Measurements from ENCODE around the gene PHPT1.

PHPT1 gene

DNA sequence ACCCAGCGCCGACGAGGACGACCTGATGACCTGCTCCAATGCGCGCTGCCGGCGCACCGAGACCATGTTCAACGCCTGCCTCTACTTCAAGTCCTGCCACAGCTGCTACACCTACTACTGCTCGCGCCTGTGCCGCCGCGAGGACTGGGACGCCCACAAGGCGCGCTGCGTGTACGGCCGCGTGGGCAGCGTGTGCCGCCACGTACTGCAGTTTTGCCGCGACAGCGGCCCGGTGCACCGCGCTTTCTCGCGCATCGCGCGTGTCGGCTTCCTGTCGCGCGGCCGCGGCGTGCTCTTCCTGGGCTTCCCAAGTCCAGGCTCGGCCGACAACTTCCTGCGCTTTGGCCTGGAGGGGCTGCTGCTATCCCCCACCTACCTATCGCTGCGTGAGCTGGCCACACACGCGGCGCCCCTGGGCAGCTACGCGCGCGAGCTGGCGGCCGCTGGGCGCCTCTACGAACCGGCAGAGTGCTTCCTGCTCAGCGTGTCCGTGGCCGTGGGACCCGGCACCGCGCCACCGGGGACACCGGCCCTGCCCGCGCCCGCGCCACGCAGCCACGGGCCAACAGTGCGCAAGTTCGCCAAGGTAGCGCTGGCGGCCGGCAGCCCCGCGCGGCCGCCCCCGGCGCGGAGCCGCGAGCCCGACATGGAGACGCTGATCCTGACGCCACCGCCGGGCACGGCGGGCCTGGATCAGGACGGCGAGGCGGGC is 2.7 kb upstream of the PHPT1 start:
- TF ChIP-seq POLR2A (IDR thresholded peaks at IDR 0.05; ENCODE audit: low read length) (no peak), GATA1 (IDR thresholded peaks at IDR 0.05; ENCODE audit: low read depth, low read length) (no peak)
- peak; percentile 32 to 42 for DNase-seq

DNA sequence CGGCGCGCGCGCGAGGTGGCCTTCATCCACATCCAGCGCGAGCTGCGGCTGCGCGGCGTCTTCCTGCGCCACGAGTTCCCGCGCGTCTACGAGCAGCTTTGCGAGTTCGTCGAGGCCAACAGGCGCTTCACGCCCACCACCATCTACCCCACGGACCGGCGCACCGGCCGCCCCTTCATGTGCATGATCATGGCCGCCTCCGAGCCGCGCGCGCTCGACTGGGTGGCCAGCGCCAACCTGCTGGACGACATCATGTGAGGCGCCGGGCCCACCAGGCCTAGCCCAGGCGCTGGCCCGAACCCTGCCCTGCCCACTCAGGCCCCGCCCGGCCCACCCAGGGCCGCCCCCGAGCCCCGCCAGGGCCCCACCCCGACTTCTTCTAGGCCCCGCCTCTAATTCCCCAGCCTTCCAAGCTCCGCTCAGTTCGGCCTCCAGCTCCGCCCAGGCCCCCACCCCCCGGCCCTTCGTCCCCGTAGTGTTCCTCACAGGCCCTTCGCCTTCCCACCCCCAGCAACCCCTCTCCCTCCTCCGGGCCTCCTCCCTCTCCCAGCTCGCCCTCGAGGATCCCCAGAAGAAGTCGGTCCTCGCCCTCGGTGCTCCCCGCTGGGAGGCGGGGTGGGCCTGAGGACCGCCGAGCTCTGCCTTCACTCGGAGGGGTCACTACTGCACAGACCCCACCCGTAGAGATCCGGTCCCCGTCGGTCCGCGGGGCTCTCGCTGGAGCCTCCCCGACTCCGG is 2.0 kb upstream of the PHPT1 start:
- TF ChIP-seq GATA1 (IDR thresholded peaks at IDR 0.05; ENCODE audit: low read depth, low read length) (no peak), POLR2A (IDR thresholded peaks at IDR 0.05; ENCODE audit: low read length) (no peak)
- DNase-seq = peak; percentile 70 to 76

DNA sequence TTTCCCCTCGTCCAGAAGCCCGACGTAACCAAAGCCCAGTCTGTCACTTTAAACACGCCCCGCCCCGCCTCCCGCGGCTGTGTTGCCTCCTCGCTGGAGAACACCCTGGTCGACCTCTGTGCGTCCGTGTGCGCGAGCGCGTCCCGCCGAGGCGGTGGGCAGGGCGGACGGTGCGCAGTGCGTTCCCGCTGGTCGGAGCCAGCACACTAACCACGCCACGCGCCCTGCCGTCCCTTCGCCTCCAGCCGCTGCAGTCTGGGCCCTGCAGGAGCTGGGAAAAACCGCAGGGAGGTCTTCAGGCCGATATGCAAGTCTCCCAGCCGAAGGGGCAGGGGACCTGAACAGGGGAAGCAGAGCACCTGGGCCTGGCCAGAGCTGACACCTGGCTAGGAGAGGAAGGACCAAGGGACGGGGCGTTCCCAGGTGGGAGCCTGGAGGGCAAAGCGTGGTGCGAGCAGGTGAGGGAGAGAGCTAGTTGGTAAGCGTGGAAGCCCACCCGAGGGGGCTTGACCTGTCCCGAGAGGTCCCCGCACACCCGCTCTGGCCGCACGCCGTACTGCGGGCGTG is 1.3 kb upstream of the PHPT1 start:
- peak; percentile 84 for DNase-seq
- TF ChIP-seq GATA1 (IDR thresholded peaks at IDR 0.05; ENCODE audit: low read depth, low read length) = no peak
- TF ChIP-seq POLR2A (IDR thresholded peaks at IDR 0.05; ENCODE audit: low read length) = no peak

DNA sequence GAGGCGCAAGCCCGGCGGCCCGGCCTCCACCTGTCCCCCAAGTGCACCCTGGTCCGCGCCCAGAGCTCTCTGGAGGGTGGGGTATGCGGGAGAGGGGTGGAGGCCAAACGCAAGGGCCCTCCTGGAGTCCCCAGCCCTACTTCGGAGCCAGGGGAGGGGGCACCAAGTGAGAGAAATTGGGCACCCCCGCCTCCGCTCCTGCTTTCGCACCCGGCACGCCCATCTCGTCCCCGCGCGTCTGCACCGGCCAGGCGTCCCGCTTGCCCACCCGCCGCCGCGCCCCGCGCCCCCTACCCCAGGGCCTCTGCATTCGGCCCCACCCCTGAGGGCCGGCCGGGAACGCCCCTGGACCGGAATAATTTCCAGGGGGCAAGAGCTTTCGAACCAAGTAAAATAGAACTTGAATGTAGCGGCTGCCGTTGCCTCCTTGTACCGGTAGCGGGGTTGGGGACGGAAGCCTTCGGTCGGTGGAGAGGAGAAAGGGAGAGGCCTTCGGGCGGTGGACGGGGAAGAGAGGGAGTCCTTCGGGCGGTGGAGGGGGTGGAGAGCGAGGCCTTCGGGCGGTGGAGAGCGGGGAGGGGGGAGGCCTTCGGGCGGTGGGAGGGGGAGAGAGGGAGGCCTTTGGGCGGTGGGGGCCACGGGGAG is 694 bp upstream of the PHPT1 start:
- peak; percentile 81 to 83 for DNase-seq

DNA sequence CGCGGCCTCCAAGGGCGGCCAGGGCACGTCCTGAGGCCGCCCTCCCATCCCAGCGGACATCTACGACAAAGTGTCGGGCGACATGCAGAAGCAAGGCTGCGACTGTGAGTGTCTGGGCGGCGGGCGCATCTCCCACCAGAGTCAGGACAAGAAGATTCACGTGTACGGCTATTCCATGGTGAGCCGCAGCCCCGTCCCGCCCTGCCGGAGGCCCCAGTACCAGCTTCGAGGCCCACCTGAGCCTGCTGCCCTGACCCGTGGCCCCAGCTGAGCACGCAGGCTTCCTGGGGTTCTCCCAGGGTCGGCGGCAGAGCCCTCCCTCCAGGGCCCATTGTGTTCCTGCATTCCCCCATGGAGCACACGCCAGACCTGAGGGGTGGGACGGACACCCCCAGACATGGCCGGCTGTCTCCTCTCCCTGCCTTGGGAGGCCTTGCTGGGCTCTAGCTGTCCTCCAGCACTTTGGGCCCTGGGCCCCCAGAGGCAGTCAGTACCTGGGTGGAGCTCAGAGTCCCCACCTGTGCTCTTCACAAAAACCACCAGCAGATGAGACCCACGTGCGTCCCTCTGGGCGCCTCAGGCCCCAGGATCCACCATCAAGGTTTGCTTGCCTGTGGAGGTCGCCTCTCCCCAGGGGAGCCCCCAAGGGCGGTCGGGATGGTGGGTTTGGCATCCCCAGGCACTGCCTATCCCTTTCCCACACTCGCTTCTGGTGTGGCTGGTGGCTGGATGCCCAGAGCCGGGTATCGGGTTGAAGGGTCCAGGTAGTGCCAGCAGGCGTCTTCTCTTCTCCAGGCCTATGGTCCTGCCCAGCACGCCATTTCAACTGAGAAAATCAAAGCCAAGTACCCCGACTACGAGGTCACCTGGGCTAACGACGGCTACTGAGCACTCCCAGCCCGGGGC is 1.0 kb downstream of the PHPT1 start:
- no peak for TF ChIP-seq POLR2A (IDR thresholded peaks at IDR 0.05; ENCODE audit: low read length)
- TF ChIP-seq GATA1 (IDR thresholded peaks at IDR 0.05; ENCODE audit: low read depth, low read length) = no peak
- no peak for DNase-seq

More for the DNA sequence above, 694 bp upstream of the PHPT1 start:
- TF ChIP-seq POLR2A (IDR thresholded peaks at IDR 0.05; ENCODE audit: low read length) = no peak
- TF ChIP-seq GATA1 (IDR thresholded peaks at IDR 0.05; ENCODE audit: low read depth, low read length) = no peak

DNA sequence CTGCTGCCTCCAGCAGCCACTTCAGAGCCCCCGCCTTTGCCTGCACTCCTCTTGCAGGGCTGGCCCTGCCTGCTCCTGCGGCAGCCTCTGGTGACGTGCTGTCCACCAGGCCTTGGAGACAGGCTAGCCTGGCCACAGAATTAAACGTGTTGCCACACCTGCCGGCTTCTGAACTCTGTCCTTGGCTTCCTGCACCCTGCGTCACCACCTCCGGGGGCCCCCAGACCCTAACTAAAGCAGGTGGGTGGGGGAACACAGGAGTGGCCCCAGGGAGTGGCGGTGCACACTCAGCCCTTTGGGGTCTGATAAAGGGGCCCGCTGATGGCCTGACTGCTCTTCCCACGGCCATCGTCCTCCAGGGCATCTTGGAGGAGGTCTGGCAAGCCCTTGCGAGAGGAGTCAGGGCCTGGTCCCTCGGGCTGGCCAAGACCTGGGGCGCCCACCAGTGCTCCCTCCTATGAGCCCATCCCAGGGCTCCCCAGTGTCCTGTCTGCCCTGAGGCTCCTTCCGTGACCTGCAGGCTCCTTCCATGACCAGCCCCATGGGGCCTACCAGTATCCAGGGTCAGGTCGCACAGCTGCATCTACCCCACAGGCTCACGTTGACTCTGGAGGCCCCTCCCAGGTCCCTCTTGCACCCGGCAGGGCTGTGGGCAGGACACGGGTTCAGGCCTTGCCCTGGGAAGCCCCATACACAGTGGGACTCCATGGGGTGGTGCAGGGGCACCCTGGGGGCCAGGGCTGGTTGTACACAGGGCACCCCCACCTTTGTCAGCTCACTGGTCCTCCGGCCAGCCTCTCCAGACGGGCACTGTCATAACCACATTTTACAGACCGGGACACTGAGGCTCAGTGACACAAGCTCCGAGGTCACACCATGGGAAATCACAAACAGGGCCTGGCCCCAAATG is 1.9 kb downstream of the PHPT1 start:
- DNase-seq = no peak
- no peak for TF ChIP-seq POLR2A (IDR thresholded peaks at IDR 0.05; ENCODE audit: low read length)
- TF ChIP-seq GATA1 (IDR thresholded peaks at IDR 0.05; ENCODE audit: low read depth, low read length) = no peak

DNA sequence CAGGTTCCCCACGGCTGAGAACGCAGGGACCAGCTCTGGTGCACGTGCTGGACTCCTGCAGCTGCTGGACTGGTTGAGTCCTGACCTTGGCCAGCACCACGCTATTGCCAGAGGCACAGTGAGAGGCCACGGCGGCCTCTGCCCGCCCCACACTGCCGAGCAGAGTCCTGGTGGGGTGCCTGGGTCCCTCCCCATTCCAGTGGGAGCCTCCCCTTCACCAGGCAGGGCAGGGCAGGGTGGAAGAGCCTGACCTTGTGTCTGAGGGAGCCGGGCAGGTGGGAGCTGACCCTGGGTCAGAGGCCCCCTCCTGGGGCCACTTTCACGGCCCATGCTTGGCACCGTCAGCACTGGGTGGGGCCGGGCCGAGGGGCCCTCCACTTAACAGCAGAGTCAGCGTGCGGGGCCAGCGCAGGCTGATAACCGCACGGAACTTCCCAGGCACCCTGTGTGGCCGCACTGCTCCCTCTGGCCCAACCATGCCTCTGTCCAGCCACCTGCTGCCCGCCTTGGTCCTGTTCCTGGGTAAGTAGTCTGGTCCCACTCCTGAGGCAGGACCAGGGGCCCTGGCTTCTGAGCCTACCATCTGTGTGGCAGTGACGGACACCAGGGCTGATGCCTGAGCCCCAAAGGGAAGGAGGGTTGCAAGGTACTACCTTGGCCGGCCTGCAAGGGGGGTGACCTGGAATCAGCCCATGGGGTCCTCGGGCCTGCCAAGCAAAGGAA is 2.9 kb downstream of the PHPT1 start, which contains the start of gene MAMDC4:
Gene MAMDC4, plus strand, starts transcription at position 406 of the 723 bp plus-strand sequence. Its CDS starts 71 bp downstream, at position 477.
- TF ChIP-seq GATA1 (IDR thresholded peaks at IDR 0.05; ENCODE audit: low read depth, low read length) (no peak), POLR2A (IDR thresholded peaks at IDR 0.05; ENCODE audit: low read length) (no peak)
- DNase-seq = no peak

DNA sequence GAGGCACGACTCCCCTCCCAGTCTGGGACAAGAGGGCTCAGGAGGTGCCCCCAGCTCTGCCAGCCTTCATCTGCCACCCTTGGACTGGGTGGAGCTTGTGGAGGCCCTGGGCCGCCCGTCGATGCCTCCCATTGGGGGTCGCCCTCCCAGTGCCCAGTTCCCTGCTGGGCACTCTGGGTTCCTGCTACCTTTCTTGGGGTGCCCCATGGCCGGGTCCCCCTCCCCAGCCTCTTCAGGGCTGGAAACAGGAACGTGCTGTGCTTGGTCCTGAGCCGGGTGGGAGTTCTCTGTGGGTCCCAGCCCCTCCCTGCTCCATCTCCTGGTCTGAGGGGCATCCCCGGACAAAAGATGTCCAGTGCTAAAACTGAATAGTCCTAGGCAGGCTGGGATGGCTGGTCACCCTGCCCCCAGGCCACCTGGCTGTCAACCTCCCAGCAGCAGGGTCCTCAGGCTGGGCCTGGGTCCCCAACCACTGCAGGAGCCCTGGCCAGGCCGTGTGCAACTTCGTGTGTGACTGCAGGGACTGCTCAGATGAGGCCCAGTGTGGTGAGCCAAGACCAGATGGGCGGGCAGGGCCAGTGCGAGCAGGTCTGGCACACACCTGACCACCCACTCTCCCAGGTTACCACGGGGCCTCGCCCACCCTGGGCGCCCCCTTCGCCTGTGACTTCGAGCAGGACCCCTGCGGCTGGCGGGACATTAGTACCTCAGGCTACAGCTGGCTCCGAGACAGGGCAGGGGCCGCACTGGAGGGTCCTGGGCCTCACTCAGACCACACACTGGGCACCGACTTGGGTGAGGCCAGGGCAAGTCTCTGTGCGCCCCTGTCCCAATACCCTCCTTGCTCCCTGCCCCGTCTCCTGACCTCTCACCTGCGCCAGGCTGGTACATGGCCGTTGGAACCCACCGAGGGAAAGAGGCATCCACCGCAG is 3.7 kb downstream of the PHPT1 start:
- no peak for DNase-seq
- TF ChIP-seq GATA1 (IDR thresholded peaks at IDR 0.05; ENCODE audit: low read depth, low read length) (no peak), POLR2A (IDR thresholded peaks at IDR 0.05; ENCODE audit: low read length) (no peak)

DNA sequence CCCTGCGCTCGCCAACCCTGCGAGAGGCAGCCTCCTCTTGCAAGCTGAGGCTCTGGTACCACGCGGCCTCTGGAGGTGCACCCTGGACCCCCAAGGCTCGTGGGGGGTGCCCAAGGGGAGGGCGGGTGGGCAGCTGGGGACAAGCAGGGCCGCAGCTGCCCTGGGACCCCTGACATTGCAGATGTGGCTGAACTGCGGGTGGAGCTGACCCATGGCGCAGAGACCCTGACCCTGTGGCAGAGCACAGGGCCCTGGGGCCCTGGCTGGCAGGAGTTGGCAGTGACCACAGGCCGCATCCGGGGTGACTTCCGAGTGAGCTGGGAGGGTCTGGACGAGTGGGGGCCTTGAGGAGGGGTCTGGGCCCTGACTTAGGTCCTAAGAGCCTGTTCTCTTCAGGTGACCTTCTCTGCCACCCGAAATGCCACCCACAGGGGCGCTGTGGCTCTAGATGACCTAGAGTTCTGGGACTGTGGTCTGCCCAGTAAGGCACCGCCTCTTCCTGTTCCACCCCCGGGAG is 4.4 kb downstream of the PHPT1 start:
- no peak for DNase-seq
- TF ChIP-seq POLR2A (IDR thresholded peaks at IDR 0.05; ENCODE audit: low read length) (no peak), GATA1 (IDR thresholded peaks at IDR 0.05; ENCODE audit: low read depth, low read length) (no peak)

DNA sequence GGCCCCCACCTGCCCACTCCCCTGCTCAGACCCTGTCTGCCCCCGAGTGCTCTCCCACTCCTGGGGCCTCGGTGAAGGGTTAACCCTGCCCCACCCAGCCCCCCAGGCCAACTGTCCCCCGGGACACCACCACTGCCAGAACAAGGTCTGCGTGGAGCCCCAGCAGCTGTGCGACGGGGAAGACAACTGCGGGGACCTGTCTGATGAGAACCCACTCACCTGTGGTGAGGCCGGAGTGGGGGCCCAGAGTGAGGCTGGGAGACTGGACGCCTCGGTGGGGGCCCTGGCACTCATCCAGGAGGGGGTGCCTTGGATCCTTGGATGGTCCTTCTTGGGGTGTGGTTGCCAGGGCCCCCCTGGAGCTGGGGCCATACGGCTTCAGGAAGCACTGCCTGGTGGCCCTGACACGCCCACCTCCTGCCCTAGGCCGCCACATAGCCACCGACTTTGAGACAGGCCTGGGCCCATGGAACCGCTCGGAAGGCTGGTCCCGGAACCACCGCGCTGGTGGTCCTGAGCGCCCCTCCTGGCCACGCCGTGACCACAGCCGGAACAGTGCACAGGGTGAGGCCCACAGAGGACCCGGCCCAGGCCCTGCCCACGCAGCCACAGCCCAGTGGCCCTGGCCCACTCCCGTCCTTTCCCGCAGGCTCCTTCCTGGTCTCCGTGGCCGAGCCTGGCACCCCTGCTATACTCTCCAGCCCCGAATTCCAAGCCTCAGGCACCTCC is 5.1 kb downstream of the PHPT1 start:
- no peak for DNase-seq

More for the DNA sequence above, 5.1 kb downstream of the PHPT1 start:
- no peak for TF ChIP-seq GATA1 (IDR thresholded peaks at IDR 0.05; ENCODE audit: low read depth, low read length)
- TF ChIP-seq POLR2A (IDR thresholded peaks at IDR 0.05; ENCODE audit: low read length) = no peak
